Activated effector memory CD4-positive, alpha-beta T cell treated with Interleukin-2 at 50 U/mL for 16 hours (primary cell): ENCODE data around the gene TTN.

ENCODE experiments used
- DNase-seq: peaks from one replicate; pipeline ENCODE4 v3.0.0-alpha.2; 2020

The TTN gene

DNA sequence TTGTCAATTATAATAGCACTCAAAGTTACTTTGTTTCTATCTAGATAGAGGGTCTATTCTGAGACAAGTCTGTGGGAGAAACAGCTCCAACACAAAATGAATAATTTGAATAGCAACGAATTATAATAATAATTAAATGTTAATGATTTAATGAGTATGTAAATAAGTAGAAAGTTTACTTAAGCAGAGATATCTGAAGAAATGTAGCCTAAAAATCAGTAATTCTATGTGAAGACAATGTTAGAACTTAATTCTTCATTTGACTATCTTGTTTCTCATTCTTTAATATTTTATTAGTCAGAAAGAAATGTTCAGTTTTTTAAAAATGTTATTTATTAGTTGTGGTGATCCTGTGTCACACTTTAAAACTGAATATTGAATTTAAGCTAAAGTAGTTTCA is 165.7 kb downstream of the TTN start:
- DNase-seq: no peak

DNA sequence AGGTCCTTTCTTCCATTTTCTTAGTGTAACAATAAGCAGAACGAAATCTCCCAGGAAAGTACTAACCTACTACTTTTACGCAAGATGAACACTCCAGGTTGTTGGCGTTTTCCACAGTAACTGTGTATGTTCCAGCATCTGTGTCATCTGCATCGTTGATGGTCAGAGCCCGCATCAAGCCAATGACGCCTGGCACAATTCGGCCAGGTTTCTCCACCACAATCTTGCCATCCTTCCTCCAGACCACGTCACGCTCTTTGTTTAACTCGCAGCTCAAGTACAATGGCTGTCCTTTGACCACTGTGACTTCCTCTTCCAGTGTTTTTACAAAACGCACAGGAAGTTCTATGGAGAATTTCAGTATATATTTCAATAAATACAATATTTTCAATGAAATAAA is 171.3 kb downstream of the TTN start:
- DNase-seq: no peak

DNA sequence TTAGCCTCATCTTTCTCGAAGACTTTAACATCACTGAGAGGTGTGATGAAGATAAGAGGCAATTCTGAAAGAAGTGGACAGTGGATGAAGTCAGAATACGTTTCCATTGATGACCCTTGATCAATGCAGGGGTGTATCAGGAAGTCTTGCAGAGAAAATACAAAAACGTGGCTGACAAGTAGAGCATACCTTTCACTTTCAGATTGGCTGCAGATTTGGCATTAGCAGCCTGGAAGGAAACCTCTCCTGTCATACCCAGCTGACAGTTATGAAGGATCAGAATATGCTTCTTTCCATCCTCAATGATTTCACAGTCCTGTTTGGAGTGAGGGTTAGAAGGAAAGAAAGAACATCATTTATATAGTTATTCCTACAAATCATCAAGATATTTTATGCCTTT is 174.5 kb downstream of the TTN start:
- no peak for DNase-seq

DNA sequence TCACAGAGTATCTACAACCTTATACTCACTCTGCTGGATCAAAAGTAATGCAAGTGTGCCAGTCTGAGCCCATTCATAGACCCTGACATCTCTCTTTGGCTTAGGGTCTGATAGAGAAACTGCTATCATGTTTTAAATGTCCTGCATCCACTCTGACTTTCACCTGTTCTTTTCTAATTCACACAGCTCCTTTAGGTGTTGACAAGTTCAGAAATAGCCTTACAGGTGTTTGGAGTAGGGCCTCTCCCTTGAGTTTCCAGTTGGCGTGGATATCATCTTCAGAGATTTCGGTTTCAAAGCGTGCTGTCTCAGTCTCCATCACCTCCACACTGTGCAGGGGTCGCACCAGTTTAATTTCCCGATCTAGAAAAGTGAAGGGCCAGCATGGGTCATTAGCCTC is 176.6 kb downstream of the TTN start:
- DNase-seq: no peak

DNA sequence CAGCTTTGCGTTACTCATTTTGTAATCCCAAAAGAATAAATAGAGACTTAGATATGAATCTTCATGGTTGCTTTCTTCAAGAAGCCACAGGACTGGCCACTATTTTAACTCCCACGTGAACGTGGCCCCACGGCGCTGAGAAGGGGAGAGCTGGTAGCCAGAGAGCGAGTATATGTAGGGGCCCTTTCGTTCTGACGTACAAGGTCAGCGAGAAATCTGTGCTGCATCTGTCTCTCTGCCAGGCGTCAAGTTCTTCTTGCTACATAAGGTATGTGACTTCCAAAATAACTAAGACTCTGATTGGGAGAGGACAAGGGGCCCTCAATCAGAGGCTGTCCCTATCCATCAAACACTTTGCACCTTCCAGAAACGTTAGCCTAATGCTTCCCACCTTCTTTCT is 177.8 kb downstream of the TTN start:
- no peak for DNase-seq

DNA sequence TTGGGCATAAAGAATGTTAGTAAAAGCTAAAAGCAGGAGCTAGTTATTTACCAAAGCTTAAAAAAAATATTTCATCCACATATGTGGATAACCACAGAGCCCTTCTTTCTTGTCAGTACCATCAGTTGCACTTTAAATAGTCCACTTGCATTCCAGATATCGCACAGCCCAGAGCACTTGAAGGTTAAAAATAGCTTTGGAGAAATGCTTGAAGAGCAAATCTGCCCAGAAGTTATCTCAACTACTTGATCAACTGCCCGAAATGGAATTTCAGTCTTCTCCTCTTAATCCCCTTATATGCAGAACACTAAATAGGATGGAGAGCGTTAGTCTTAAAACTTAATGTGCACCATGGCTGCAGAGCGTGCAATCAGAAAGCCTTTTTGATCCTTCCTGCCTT is 178.6 kb downstream of the TTN start:
- DNase-seq: no peak

DNA sequence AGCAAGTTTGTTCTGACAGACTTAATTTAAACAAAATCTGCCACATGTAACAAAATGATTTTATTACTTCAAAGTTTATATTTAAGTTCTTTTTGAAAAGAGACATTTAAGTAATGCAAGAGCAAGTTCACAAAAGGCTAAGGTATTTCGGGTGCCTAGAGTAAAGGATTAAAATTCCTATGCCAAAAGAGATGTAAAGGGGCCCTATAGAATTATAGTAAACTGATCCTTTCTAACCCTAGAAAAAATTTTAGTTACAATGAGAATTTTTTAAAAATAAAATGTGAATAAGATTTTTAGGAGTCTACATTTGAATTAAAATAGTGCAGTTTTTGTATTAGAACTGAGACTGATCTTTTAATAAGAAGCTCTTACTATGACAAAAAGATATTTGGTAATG is 179.8 kb downstream of the TTN start:
- DNase-seq: no peak

DNA sequence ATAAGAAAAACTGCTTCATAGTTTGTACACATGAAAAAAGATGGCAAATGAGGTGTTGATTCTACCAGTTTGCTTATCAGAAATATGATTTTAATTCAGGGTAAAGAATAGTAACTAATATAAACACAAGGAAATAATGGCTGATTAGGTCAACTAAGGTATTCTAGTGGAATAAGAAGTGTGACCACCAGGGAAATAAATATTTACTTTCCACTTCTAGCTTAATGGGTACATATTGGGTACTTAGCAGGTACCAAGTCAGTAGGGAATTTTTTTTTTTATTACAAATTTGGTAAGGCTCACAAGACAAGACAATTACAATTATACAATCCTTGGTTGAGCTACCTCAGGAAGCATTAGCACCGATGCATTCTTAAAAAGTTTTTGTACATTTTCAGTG is 191.3 kb downstream of the TTN start:
- no peak for DNase-seq

DNA sequence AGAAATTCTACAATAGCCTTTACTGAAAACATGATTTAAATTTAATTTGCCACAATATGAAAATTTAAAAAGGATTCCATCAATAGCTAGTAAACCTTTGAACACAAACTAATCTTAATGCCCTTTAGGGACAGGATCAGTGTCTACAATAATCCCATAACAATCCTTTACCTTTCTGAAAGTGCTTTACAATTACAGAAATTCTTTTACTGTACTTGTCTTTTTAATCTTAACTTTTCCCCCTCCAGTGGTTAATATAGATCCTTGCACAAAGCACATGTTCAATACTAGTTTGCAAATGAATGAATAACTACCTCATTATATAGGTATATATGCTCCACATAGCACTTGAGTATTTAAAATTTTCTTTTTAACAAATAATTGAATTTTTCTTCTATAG is 204.3 kb downstream of the TTN start:
- DNase-seq: no peak

DNA sequence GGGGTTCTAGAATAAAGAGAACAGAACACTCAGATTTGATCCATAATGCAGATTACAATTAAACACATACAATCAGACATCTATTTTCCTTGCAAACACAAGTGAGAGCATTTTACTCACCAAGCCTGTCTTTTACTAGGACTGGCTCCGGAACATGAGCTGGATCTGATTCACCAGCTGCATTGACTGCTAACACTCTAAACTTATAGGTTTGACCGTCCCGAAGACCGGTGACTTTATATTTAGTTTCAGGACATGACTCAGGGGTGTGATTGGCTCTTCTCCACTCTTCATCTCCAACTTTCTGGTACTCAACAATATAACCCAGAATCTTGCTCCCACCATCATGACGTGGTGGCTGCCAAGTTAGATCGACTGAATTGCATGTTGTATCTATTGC is 214.6 kb downstream of the TTN start:
- no peak for DNase-seq

DNA sequence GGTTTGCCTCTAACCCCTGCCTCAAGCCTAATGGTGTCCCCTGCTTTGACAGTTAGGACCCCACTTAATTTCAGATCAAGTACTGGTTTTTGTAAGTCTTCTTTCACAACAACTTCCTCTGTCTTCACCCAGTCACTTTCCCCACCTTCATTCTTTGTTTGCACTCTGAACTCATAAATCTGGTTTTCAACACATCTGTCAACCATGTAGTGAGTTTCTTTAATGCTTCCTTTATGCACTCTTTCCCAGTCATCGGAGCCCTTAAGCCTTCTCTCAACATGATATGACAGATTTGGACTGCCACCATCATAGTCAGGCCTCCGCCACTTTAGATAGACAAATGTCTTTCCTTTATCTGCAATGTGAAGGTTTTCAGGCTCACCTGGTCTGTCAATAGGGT is 217.9 kb downstream of the TTN start:
- DNase-seq: no peak

DNA sequence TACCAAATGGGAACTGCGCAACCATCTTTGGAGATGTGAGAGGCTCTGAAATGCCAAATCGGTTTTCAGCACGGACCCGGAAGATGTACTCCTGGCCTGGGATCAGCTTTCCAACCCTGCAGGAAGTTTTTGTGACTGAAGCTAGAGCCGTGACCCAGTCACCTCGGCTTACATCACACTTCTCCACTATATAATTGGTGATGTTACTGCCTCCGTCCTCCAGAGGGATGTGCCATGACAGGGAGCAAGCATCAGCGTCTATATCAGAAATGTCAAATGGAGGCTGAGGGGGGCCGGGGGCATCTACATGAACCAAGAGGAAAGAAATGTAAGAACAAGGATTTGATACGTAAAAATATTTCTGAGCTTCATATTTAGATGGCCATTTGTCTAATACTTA is 222.6 kb downstream of the TTN start:
- DNase-seq: no peak

DNA sequence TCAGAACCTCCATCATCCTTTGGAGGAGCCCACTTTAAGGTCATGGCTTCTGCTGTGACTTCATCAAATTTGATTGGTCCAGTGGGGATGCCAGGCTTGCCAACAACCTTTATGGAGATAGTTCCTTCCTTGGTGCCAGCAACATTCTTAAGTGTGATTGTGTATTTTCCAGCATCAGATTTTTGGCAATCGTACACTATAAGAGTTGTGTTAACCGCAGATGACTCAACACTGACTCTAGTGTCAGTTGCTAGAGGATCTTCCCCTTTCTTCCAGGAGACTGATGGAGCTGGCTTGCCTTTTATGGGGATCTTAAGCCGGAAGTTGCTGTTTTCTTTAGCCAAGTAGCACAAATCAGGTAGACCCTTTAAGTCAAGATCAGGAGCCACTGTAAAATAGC is 228.2 kb downstream of the TTN start:
- no peak for DNase-seq

DNA sequence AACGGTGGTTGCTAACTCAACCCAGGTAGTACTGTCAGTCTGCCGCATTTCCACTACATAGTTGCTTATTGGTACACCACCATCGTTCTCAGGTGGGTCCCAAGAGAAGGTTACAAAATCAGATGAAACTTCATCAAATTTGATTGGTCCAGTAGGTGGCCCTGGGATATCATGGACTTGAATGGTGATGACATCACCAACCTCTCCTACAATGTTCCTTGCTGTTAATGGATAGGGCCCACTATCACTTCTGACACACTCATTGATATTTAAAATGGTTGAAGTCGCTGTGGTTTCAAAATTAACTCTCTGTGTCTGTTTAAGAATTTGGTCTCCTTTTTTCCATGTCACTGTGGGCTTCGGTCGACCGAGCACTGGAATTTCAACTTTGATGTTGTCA is 232.4 kb downstream of the TTN start:
- DNase-seq: no peak

DNA sequence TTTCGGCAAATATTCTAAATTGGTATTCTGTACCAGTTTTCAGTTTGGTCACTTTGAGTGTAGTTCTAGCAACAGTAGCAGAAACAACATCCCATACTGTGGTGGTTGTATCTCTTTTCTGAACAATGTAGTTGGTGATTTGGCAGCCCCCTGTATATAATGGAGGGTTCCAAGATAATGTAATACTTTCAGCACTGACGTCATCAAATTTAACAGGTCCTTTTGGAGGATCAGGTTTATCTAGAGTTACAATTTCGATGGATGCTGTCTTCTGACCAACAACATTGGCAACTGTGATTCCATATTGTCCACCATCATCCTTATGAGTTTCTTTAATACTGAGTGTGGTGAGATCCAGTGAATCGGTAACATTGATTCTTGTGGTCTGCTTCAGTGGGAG is 239.0 kb downstream of the TTN start:
- DNase-seq: no peak

DNA sequence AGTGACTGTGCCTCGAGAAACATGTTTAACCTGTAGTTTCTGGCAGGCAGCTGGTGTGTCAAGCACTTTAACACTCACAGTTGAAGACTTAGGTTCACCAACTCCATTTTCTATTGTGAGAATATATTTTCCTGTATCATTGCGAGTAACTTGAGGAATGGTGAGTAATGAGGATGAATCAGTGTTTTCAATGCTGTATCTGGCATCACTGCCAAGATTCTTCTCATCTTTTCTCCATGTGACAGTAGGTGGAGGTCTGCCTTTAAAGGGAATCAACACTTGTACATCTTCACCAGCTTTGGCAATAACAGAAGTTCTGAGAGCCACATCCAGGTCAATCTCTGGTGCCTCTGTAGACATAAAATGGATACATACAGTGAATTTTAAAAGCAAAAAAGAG is 254.2 kb downstream of the TTN start:
- no peak for DNase-seq

DNA sequence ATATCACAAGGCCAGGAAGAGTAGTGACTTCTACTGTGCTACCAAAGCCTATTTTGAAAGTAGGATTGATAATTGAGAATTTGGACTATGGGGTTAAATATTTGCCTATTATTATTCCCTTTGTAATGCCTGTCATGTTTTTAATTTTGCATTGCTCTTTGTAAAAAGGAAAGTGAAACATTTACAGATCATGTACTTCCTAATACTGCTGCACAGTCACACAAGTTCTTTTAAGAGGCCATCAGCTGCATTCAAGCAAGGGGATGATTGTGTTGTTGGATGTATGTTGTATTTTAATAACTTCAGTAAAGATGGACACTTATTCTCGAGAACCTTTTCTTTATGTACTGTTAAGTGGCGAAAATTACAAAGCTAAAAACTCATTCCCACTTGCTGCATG is 256.9 kb downstream of the TTN start:
- DNase-seq: no peak

DNA sequence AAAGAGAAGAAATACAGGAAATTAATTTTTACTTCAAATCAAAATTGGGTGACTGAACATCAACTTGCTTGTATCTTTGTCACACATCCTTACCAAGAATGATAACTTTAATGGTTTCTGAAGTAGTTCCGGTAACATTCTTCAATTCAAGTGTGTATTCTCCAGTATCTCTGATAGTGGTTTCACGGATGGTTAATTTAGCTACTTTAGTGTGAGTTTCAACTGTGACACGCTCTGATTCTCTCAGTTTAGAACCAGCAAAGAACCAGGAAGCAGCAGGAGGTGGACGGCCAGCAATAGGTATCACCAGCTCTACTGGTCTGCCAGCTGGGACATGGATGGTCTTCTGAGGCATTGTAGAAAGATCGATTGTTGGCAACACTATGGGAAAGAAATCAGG is 264.7 kb downstream of the TTN start:
- no peak for DNase-seq

DNA sequence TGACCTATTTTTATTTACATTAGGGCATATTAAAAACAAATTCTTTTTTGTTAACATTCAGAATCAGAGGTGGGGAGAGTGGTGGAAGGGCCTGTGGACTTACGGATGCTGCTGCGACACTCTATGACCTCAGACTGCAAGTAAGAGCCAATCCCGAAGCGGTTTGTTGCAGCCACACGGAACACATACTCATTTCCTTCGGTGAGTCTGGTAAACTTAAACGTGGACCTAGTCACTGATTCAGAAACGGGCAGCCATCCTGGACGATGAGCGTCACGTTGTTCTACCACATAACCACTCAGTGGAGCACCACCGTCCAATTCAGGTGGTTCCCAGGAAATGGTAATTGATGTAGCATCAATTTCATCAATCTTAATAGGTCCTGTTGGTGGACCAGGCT is 265.1 kb downstream of the TTN start:
- DNase-seq: no peak

DNA sequence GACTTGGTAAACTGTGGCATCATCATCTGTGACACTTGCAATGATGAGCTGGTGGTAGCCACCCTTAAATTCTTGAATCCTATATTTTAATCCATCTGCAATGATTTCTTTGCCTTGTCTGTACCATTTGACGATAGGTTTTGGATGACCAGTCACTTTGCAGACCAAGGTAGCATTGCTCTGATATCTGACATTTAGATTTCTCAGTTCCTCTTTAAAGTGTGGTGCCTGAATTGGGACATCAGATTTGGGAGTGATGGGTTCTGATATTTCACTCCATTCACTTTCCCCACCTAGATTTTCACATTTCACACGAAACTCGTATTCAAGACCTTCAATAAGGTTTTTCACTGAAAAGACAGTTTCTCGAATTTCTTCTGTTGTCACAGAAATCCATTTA is 271.2 kb downstream of the TTN start:
- DNase-seq: no peak

DNA sequence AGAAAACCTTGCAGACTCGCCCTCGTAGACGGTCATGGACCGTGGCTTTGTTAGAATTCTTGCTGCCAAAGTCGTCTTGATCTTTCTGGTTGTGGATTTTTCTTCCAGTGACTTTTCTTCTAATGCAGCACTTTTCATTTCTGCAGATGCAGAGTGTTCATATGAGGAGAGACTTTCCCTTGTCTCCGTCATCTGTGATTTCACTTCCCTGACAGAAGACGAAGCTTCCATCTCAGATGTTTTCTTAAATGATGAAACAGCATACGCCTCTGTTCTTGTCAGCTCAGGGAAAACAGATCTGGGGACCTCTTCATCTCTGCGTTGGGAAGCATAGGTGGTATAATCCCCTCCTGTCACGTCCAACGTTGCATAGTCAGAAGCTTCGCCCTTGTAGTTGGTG is 276.1 kb downstream of the TTN start:
- DNase-seq: no peak

DNA sequence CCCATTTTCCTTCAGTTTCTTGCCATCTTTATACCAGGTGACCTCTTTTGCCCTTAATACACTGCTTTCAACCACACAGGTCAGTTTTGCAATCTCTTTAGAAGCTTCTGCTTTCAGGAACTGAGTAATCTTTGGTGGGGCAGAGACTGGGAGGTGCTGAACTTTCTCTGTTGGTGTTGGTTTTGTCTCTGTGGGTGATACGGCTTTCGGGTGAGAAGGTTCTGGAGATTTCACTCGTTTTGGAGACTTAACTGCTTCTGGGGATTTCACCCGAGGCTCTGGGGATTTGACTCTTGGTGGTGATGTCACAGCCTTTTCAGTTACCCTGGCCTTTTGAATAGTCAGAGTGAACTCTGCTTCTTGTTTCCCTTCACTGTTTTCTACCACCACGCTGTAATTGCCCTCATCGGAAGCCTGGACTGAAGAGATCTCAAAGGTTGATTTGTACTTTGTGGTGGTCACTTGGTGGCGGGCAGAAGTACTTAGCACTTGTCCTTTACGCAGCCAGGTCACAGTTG is 276.5 kb downstream of the TTN start:
- DNase-seq: no peak

DNA sequence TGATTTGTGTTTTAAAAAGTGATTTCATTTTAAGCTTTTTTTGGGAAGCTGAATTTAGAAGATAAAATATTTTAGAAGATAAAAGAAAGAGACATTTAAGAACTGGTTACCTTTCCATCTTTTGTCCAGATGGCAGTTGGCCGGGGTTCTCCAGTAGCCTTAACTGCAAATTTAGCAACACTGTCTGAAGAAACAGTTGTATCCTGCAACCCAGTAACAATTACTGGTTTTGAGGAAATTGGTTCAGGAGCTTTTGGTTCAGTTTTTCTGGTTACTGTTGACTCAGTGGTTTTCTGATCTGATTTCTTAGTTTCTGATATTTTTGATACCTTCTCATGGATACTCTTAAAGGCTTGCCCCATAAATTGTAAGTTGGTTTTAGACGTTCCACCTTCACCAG is 277.1 kb downstream of the TTN start:
- no peak for DNase-seq

DNA sequence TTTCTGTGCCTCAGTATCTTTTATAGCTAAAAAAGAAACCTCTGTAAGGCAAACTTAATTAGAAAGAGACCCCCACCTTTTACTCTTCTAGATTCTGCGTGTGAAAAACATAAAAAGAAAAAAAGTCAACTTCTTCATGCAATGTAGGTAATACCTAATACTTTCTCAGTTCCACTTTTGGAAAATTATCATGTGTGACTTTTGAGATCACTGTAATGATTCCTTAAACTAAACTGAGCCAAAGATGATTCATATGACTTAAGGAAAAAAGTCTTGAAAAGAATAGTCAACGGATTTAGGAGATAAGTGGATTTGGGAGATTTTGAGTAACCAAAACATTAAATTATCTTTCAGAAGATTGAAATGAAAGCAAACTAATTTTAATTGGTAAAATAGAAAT is 278.0 kb downstream of the TTN start:
- no peak for DNase-seq

DNA sequence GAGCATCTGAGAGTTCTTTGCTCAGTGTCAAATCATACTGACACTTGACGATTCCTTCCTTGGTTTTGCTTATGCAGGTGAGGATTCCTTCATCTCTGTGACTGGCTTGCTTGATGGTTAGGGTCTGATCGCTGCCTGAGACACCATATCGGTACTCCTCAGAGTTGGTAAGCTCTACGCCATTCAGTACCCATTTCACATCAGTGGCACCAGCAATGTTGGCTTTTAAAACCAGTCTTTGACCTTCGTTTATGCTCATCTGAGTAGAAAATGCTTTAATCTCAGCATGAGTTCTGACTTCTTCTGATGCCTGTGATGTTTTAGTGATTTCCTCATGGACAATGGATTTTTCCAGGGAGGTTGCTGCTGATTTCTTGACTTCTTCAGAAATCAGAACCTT is 278.6 kb downstream of the TTN start:
- no peak for DNase-seq

DNA sequence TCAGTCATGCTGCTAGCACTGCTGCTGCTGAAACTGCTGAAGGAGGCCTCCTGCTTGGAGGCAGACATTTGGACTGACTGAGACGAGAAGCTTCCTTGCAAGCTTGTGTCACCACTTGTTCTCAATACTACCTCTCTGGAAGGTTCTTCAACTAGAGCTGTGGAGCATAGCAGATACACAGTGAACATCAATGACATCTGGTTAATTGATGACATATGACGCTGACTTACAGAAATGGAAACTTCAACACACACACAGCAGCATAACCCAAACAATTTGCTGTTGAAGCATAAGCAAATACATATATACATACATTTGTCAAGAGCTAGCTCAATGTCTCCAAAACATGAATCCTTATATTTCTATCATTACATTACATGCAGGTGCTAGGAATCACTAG is 279.6 kb downstream of the TTN start:
- DNase-seq: no peak
